GM23338 (cell line): ENCODE measurements around the gene ZNRF2. TPM values are rescaled to one million over a fixed set of nuclear protein-coding genes. Genes with fewer than 3 reads are reported as not detected.
A peak's percentile ranks its signal among the peaks of the same experiment; 100 is the strongest.
"Not testable (repeated sequence)": the region's sequence is repeated elsewhere in the genome, so short reads cannot be mapped to it uniquely, and the experiment has no call there.

Source experiments
- ATAC-seq: fragments of 200-7000 bp; cut with Tn5 transposase; 3 replicates; pipeline ENCODE4 v1.9.1; 2020
- DNase-seq: peaks from one replicate; pipeline ENCODE4 v3.0.0-alpha.2; 2015; ENCODE audit warnings: low spot score
- H2AFZ ChIP-seq: fragments of 200-600 bp; sonication (generic); 2 replicates; pipeline ENCODE4 v1.8.0; 2016; ENCODE audit warnings: antibody characterized with exemption, mild to moderate bottlenecking, moderate library complexity
- H3F3A ChIP-seq: fragments of 200-600 bp; sonication (generic); replicated peaks from 2 replicates; pipeline ENCODE4 v1.8.0; 2017; ENCODE audit warnings: antibody characterized with exemption, mixed run types, low read depth
- H3K27ac ChIP-seq: fragments of 200-600 bp; sonication (generic); 2 replicates; pipeline ENCODE4 v1.6.1; 2016; ENCODE audit warnings: low read depth
- H3K27me3 ChIP-seq: fragments of 200-600 bp; sonication (generic); 2 replicates; pipeline ENCODE4 v1.8.0; 2016; ENCODE audit warnings: mild to moderate bottlenecking, mixed run types, moderate library complexity; ENCODE audit not compliant: insufficient read depth
- H3K36me3 ChIP-seq: fragments of 200-600 bp; sonication (generic); 2 replicates; pipeline ENCODE4 v1.8.0; 2016; ENCODE audit warnings: mild to moderate bottlenecking; ENCODE audit not compliant: insufficient read depth
- H3K4me1 ChIP-seq: fragments of 200-600 bp; sonication (generic); 2 replicates; pipeline ENCODE4 v1.8.0; 2016; ENCODE audit warnings: mild to moderate bottlenecking, moderate library complexity; ENCODE audit not compliant: insufficient read depth
- H3K4me2 ChIP-seq: fragments of 200-600 bp; sonication (generic); 2 replicates; pipeline ENCODE4 v1.7.1; 2017; ENCODE audit warnings: mixed run types
- H3K4me3 ChIP-seq: fragments of 200-600 bp; sonication (generic); 2 replicates; pipeline ENCODE4 v1.6.1; 2016; ENCODE audit warnings: mixed run types
- H3K79me2 ChIP-seq: fragments of 200-600 bp; sonication (generic); replicated peaks from 2 replicates; pipeline ENCODE4 v1.8.0; 2017; ENCODE audit warnings: mild to moderate bottlenecking; ENCODE audit not compliant: insufficient read depth
- H3K9me2 ChIP-seq: fragments of 200-600 bp; sonication (generic); 2 replicates; pipeline ENCODE4 v1.8.0; 2017; ENCODE audit not compliant: insufficient read depth
- H4K20me1 ChIP-seq: fragments of 200-600 bp; sonication (generic); replicated peaks from 2 replicates; pipeline ENCODE4 v1.8.0; 2017; ENCODE audit warnings: mild to moderate bottlenecking; ENCODE audit not compliant: insufficient read depth
- H3K27ac Mint-ChIP-seq: 2 replicates; pipeline ENCODE4 v1.8.0; 2020; ENCODE audit warnings: inconsistent platforms, mild to moderate bottlenecking, moderate library complexity, mixed read lengths
- H3K27me3 Mint-ChIP-seq: 3 replicates; pipeline ENCODE4 v1.8.0; 2022; ENCODE audit warnings: low read depth, mild to moderate bottlenecking, moderate library complexity, mixed read lengths, inconsistent platforms; ENCODE audit not compliant: insufficient read depth, poor library complexity
- H3K36me3 Mint-ChIP-seq: 3 replicates; pipeline ENCODE4 v1.8.0; 2021; ENCODE audit warnings: low read depth, mild to moderate bottlenecking, inconsistent platforms, moderate library complexity, mixed read lengths
- H3K4me1 Mint-ChIP-seq: 3 replicates; pipeline ENCODE4 v1.8.0; 2020; ENCODE audit warnings: mild to moderate bottlenecking, inconsistent platforms, mixed read lengths
- H3K4me3 Mint-ChIP-seq: 3 replicates; pipeline ENCODE4 v1.8.0; 2021; ENCODE audit warnings: moderate library complexity, mild to moderate bottlenecking, inconsistent platforms, mixed read lengths
- H3K9me3 Mint-ChIP-seq: 3 replicates; pipeline ENCODE4 v1.8.0; 2020; ENCODE audit warnings: moderate library complexity, mild to moderate bottlenecking, inconsistent platforms, mixed read lengths
- EZH2phosphoT487 ChIP-seq: fragments of 200-600 bp; sonication (generic); IDR thresholded peaks from one replicate; pipeline ENCODE4 v1.8.1; 2018; ENCODE audit warnings: antibody characterized with exemption; ENCODE audit not compliant: unreplicated experiment
- JUNB ChIP-seq: IDR thresholded peaks from one replicate; pipeline ENCODE4 v1.6.1; 2016; ENCODE audit warnings: antibody characterized with exemption; ENCODE audit not compliant: unreplicated experiment
- STAT1 ChIP-seq: IDR thresholded peaks from one replicate; pipeline ENCODE4 v1.6.1; 2016; ENCODE audit warnings: antibody characterized with exemption; ENCODE audit not compliant: unreplicated experiment
- ZNF114 ChIP-seq: fragments of 250-450 bp; sonication (Bioruptor Pico); IDR thresholded peaks from 2 replicates; pipeline ENCODE4 v1.5.0; 2020; ENCODE audit warnings: mild to moderate bottlenecking, moderate library complexity
- ZNF331 ChIP-seq: fragments of 250-450 bp; sonication (Bioruptor Pico); IDR thresholded peaks from 2 replicates; pipeline ENCODE4 v1.5.0; 2020; ENCODE audit warnings: low read depth, mild to moderate bottlenecking, moderate library complexity
- polyA plus RNA-seq: library from polyadenylated mRNA; unstranded; fragments of >200 nt; fragmentation: Nextera tagmentation; extraction: Ambion mirVana; gene quantifications from 2 replicates; pipeline ENCODE4 v1.2.1, GENCODE V29; 2016
- total RNA-seq: library from RNA; depleted of rRNA; stranded (reverse); fragments of >200 nt; shearing (Covaris generic); gene quantifications from 2 replicates; pipeline ENCODE4 v1.2.3, GENCODE V29; 2014
- TF ChIP-seq, protein P1 (sequence below), 2 experiments: fragments of 200-600 bp in 1 of 2; sonication (generic) in 1 of 2; conservative IDR thresholded peaks; 2 replicates each; pipeline versions ENCODE4 v1.5.1 to v1.6.1; 2016 to 2017; ENCODE audit warnings: antibody characterized with exemption in 2 of 2, low read depth in 2 of 2, mild to moderate bottlenecking in 2 of 2, moderate library complexity in 1 of 2
- TF ChIP-seq, protein P2 (sequence below): IDR thresholded peaks from one replicate; pipeline ENCODE4 v1.6.1; 2018; ENCODE audit warnings: antibody characterized with exemption; ENCODE audit not compliant: unreplicated experiment
- TF ChIP-seq, protein P3 (sequence below): IDR thresholded peaks from 2 replicates; pipeline ENCODE4 v1.6.1; 2016; ENCODE audit warnings: antibody characterized with exemption

The ZNRF2 gene
- total and polyA plus RNA-seq, 2 experiments from 2014 or later, result 6.0 to 34.7 TPM

DNA sequence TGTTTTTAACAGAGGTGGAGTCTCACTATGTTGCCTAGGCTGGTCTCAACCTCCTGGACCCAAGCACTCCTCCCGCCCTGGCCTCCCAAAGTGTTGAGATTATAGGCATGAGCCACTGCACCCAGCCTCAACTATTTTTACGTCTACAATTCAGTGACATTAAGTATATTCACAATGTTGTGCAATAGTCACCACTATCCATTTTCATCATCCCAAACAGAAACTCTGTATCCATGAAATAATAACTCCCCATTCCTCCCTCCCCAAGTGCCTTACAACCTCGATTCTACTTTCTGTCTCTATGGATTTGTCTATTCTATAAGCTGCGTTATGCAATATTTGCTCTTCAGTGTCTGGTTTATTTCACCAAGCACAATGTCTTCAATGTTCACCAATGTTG lies 20.3 kb upstream of the ZNRF2 start:
- no peak for TF ChIP-seq ZNF114 (CRISPR knock-in tag)
- TF ChIP-seq, protein P1, sequence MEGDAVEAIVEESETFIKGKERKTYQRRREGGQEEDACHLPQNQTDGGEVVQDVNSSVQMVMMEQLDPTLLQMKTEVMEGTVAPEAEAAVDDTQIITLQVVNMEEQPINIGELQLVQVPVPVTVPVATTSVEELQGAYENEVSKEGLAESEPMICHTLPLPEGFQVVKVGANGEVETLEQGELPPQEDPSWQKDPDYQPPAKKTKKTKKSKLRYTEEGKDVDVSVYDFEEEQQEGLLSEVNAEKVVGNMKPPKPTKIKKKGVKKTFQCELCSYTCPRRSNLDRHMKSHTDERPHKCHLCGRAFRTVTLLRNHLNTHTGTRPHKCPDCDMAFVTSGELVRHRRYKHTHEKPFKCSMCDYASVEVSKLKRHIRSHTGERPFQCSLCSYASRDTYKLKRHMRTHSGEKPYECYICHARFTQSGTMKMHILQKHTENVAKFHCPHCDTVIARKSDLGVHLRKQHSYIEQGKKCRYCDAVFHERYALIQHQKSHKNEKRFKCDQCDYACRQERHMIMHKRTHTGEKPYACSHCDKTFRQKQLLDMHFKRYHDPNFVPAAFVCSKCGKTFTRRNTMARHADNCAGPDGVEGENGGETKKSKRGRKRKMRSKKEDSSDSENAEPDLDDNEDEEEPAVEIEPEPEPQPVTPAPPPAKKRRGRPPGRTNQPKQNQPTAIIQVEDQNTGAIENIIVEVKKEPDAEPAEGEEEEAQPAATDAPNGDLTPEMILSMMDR (conservative IDR thresholded peaks at IDR 0.05; ENCODE audit: low read depth in 2 of 2), result no peak
- Histone ChIP-seq H2AFZ (no peak overlapping the region), H4K20me1 (no peaks in the 10 kb centered on the region), H3K4me2 (no peak overlapping the region), H3K9me2 (peaks cover 2% of the 10 kb centered on the region; the same call in 1 of the 2 replicates), H3K27me3 (no peaks in the 10 kb centered on the region), H3K36me3 (no peaks in the 10 kb centered on the region), H3F3A (no peaks in the 10 kb centered on the region), H3K79me2 (no peaks in the 10 kb centered on the region), H3K4me1 (no peaks in the 10 kb centered on the region), H3K4me3 (no peak overlapping the region), H3K27ac (no peak overlapping the region)
- DNase-seq, result no peak
- Mint-ChIP-seq H3K27ac (no peak overlapping the region), H3K4me1 (peaks cover 6% of the 10 kb centered on the region; the same call in 2 of the 3 replicates), H3K4me3 (no peak overlapping the region), H3K36me3 (no peaks in the 10 kb centered on the region), H3K27me3 (no peaks in the 10 kb centered on the region), H3K9me3 (no peaks in the 10 kb centered on the region)
- no peak for ATAC-seq

DNA sequence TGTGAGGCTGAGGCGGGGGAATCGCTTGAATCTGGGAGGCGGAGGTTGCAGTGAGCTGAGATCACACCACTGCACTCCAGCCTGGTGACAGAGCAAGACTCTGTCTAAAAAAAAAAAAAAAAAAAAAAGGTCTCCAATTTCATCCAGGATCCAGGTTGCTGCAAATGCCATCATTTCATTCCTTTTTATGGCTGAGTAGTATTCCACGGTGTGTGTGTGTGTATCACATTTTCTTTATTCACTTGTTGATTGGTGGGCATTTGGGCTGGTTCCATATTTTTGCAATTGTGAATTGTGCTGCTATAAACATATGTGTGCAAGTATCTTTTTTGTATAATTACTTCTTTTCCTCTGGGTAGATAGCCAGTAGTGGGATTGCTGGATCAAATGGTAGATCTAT lies 19.2 kb upstream of the ZNRF2 start:
- not testable (repeated sequence) for H3K9me2 ChIP-seq, H3K27ac ChIP-seq, DNase-seq, H3K4me3 Mint-ChIP-seq, H3K4me1 Mint-ChIP-seq, H4K20me1 ChIP-seq, H2AFZ ChIP-seq, H3K4me3 ChIP-seq, H3K79me2 ChIP-seq, H3K4me2 ChIP-seq, H3K36me3 ChIP-seq, H3K9me3 Mint-ChIP-seq, H3K27me3 Mint-ChIP-seq, H3K27me3 ChIP-seq, H3K27ac Mint-ChIP-seq, H3F3A ChIP-seq, ATAC-seq, H3K4me1 ChIP-seq, H3K36me3 Mint-ChIP-seq

DNA sequence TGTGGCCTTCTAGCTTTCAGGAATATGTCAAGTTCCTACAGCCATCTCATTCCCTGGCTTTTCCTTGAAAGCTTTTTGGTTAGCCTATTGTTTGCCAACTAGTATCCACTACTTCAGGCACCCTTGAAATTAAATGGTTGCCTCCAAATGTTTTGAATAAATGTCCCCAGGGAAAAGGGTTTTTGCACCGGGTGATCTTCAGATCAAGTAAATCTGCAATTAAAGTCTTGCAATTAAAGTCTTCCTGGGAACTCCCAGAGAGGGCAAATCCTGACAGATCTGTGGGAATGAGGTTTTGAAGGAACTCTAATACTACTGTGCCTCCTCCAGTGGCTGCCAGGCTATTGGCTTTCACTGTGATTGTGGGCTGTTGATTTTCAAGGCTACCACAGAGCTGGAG lies 17.7 kb upstream of the ZNRF2 start:
- DNase-seq, result no peak
- Mint-ChIP-seq H3K27ac (no peak overlapping the region), H3K9me3 (no peaks in the 10 kb centered on the region), H3K4me3 (no peak overlapping the region), H3K27me3 (no peaks in the 10 kb centered on the region), H3K4me1 (peaks cover 8% of the 10 kb centered on the region; the same call in 2 of the 3 replicates), H3K36me3 (no peaks in the 10 kb centered on the region)
- Histone ChIP-seq H2AFZ (peak overlapping the region; percentile 59; the same call in 1 of the 2 replicates), H3F3A (no peaks in the 10 kb centered on the region), H3K27me3 (no peaks in the 10 kb centered on the region), H3K4me2 (no peak overlapping the region), H3K9me2 (no peaks in the 10 kb centered on the region), H3K4me3 (no peak overlapping the region), H3K27ac (no peak overlapping the region), H3K4me1 (peaks cover 4% of the 10 kb centered on the region; the same call in 1 of the 2 replicates), H3K36me3 (no peaks in the 10 kb centered on the region), H3K79me2 (no peaks in the 10 kb centered on the region), H4K20me1 (no peaks in the 10 kb centered on the region)
- ATAC-seq, result no peak
- TF ChIP-seq EZH2phosphoT487 (no peak), JUNB (no peak), STAT1 (no peak), ZNF331 (CRISPR knock-in tag) (no peak)
- TF ChIP-seq, protein P2, sequence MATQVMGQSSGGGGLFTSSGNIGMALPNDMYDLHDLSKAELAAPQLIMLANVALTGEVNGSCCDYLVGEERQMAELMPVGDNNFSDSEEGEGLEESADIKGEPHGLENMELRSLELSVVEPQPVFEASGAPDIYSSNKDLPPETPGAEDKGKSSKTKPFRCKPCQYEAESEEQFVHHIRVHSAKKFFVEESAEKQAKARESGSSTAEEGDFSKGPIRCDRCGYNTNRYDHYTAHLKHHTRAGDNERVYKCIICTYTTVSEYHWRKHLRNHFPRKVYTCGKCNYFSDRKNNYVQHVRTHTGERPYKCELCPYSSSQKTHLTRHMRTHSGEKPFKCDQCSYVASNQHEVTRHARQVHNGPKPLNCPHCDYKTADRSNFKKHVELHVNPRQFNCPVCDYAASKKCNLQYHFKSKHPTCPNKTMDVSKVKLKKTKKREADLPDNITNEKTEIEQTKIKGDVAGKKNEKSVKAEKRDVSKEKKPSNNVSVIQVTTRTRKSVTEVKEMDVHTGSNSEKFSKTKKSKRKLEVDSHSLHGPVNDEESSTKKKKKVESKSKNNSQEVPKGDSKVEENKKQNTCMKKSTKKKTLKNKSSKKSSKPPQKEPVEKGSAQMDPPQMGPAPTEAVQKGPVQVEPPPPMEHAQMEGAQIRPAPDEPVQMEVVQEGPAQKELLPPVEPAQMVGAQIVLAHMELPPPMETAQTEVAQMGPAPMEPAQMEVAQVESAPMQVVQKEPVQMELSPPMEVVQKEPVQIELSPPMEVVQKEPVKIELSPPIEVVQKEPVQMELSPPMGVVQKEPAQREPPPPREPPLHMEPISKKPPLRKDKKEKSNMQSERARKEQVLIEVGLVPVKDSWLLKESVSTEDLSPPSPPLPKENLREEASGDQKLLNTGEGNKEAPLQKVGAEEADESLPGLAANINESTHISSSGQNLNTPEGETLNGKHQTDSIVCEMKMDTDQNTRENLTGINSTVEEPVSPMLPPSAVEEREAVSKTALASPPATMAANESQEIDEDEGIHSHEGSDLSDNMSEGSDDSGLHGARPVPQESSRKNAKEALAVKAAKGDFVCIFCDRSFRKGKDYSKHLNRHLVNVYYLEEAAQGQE, result no peak
- TF ChIP-seq, protein P3, sequence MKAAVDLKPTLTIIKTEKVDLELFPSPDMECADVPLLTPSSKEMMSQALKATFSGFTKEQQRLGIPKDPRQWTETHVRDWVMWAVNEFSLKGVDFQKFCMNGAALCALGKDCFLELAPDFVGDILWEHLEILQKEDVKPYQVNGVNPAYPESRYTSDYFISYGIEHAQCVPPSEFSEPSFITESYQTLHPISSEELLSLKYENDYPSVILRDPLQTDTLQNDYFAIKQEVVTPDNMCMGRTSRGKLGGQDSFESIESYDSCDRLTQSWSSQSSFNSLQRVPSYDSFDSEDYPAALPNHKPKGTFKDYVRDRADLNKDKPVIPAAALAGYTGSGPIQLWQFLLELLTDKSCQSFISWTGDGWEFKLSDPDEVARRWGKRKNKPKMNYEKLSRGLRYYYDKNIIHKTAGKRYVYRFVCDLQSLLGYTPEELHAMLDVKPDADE, result no peak
